H9 (cell line): ENCODE data around the gene CFH. TPM values are rescaled to one million over a fixed set of nuclear protein-coding genes. Genes with fewer than 3 reads are reported as not detected.

Experiments
- DNase-seq: peaks from one replicate; pipeline ENCODE4 v3.0.0-alpha.2; 2017
- H2AFZ ChIP-seq: one replicate; pipeline ENCODE4 v1.6.1; 2013; ENCODE audit warnings: mild to moderate bottlenecking, low read length, control low read depth, moderate library complexity
- H2AK5ac ChIP-seq: 2 replicates; pipeline ENCODE4 v1.6.1; 2013; ENCODE audit warnings: low read length, control low read depth, mixed read lengths; ENCODE audit not compliant: insufficient read length
- H2BK120ac ChIP-seq: one replicate; pipeline ENCODE4 v1.6.1; 2013; ENCODE audit warnings: low read depth, mild to moderate bottlenecking, low read length, control low read depth, inconsistent platforms; ENCODE audit not compliant: poor library complexity, severe bottlenecking
- H2BK12ac ChIP-seq: 2 replicates; pipeline ENCODE4 v1.6.1; 2013; ENCODE audit warnings: low read length, control low read depth, mixed read lengths, low read depth; ENCODE audit not compliant: insufficient read length
- H2BK15ac ChIP-seq: 2 replicates; pipeline ENCODE4 v1.6.1; 2013; ENCODE audit warnings: low read depth, low read length, control low read depth
- H2BK20ac ChIP-seq: one replicate; pipeline ENCODE4 v1.6.1; 2013; ENCODE audit warnings: low read depth, mild to moderate bottlenecking, low read length, control low read depth, inconsistent platforms; ENCODE audit not compliant: poor library complexity, severe bottlenecking
- H2BK5ac ChIP-seq: 2 replicates; pipeline ENCODE4 v1.6.1; 2013; ENCODE audit warnings: low read length, control low read depth, mixed read lengths; ENCODE audit not compliant: insufficient read length
- H3K14ac ChIP-seq: 2 replicates; pipeline ENCODE4 v1.6.1; 2013; ENCODE audit warnings: low read length, control low read depth; ENCODE audit not compliant: insufficient read depth
- H3K18ac ChIP-seq: 2 replicates; pipeline ENCODE4 v1.6.1; 2013; ENCODE audit warnings: low read depth, mild to moderate bottlenecking, mixed read lengths, low read length, control low read depth; ENCODE audit not compliant: insufficient read length
- H3K23ac ChIP-seq: 2 replicates; pipeline ENCODE4 v1.6.1; 2013; ENCODE audit warnings: low read length, control low read depth, mixed read lengths, low read depth; ENCODE audit not compliant: insufficient read length
- H3K23me2 ChIP-seq: 2 replicates; pipeline ENCODE4 v1.6.1; 2013; ENCODE audit warnings: low read depth, mild to moderate bottlenecking, mixed read lengths, low read length, control low read depth; ENCODE audit not compliant: insufficient read length, poor library complexity, severe bottlenecking
- H3K27ac ChIP-seq: 2 replicates; pipeline ENCODE4 v1.5.1; 2013; ENCODE audit warnings: low read length, control low read depth, mixed read lengths, low read depth; ENCODE audit not compliant: insufficient read length
- H3K27me3 ChIP-seq: 2 replicates; pipeline ENCODE4 v1.6.1; 2013; ENCODE audit warnings: low read length, control low read depth, inconsistent platforms; ENCODE audit not compliant: insufficient read depth
- H3K4ac ChIP-seq: 2 replicates; pipeline ENCODE4 v1.6.1; 2013; ENCODE audit warnings: low read depth, mild to moderate bottlenecking, control low read depth, inconsistent platforms, low read length, moderate library complexity
- H3K4me1 ChIP-seq: 2 replicates; pipeline ENCODE4 v1.6.1; 2013; ENCODE audit warnings: low read length, control low read depth, inconsistent platforms; ENCODE audit not compliant: insufficient read depth
- H3K4me2 ChIP-seq: 2 replicates; pipeline ENCODE4 v1.6.1; 2013; ENCODE audit warnings: low read length, control low read depth, mixed read lengths; ENCODE audit not compliant: insufficient read length, insufficient read depth
- H3K56ac ChIP-seq: 2 replicates; pipeline ENCODE4 v1.6.1; 2013; ENCODE audit warnings: low read depth, mild to moderate bottlenecking, mixed read lengths, low read length, control low read depth; ENCODE audit not compliant: insufficient read length
- H3K79me1 ChIP-seq: 2 replicates; pipeline ENCODE4 v1.6.1; 2013; ENCODE audit warnings: low read depth, mild to moderate bottlenecking, moderate library complexity, low read length, control low read depth, inconsistent platforms; ENCODE audit not compliant: insufficient read depth, poor library complexity, severe bottlenecking
- H3K79me2 ChIP-seq: 2 replicates; pipeline ENCODE4 v1.6.1; 2013; ENCODE audit warnings: low read length, control low read depth, inconsistent platforms; ENCODE audit not compliant: insufficient read depth
- H3K9ac ChIP-seq: 2 replicates; pipeline ENCODE4 v1.6.1; 2013; ENCODE audit warnings: low read length, control low read depth, mixed read lengths; ENCODE audit not compliant: insufficient read length; ENCODE audit errors: extremely low read depth
- H3K9me3 ChIP-seq: one replicate; pipeline ENCODE4 v1.6.1; 2013; ENCODE audit warnings: low read depth, low read length, inconsistent platforms; ENCODE audit not compliant: control insufficient read depth
- H3T11ph ChIP-seq: one replicate; pipeline ENCODE4 v1.6.1; 2013; ENCODE audit warnings: mild to moderate bottlenecking, low read length, control low read depth, inconsistent platforms
- H4K20me1 ChIP-seq: one replicate; pipeline ENCODE4 v1.6.1; 2013; ENCODE audit not compliant: control insufficient read depth, insufficient read length, insufficient read depth
- H4K5ac ChIP-seq: 2 replicates; pipeline ENCODE4 v1.6.1; 2013; ENCODE audit warnings: low read depth, mild to moderate bottlenecking, mixed read lengths, low read length, control low read depth; ENCODE audit not compliant: insufficient read length
- H4K8ac ChIP-seq: replicated peaks from 2 replicates; pipeline ENCODE4 v1.6.1; 2013; ENCODE audit warnings: low read length, control low read depth, mixed read lengths, low read depth; ENCODE audit not compliant: insufficient read length
- H4K91ac ChIP-seq: 2 replicates; pipeline ENCODE4 v1.6.1; 2013; ENCODE audit warnings: low read depth, mild to moderate bottlenecking, moderate library complexity, mixed read lengths, low read length, control low read depth; ENCODE audit not compliant: insufficient read length
- H3K27ac Mint-ChIP-seq, 3 experiments: 2 replicates in 2 of 3; 3 replicates in 1 of 3; pipeline ENCODE4 v1.8.0; 2020 to 2021; ENCODE audit warnings: mixed read lengths in 3 of 3, mild to moderate bottlenecking in 1 of 3, moderate library complexity in 1 of 3
- H3K27me3 Mint-ChIP-seq: 2 replicates; pipeline ENCODE4 v1.8.0; 2021; ENCODE audit warnings: low read depth, mild to moderate bottlenecking, moderate library complexity, mixed read lengths
- H3K36me3 Mint-ChIP-seq, 3 experiments: 2 replicates in 2 of 3; 3 replicates in 1 of 3; pipeline ENCODE4 v1.8.0; 2020 to 2021; ENCODE audit warnings: low read depth in 3 of 3, mixed read lengths in 3 of 3; ENCODE audit not compliant: insufficient read depth in 1 of 3
- H3K4me1 Mint-ChIP-seq, 2 experiments: 2 replicates each; pipeline ENCODE4 v1.8.0; 2020; ENCODE audit warnings: mixed read lengths in 2 of 2
- H3K4me3 Mint-ChIP-seq, 2 experiments: 2 replicates in 1 of 2; 3 replicates in 1 of 2; pipeline ENCODE4 v1.8.0; 2020 to 2021; ENCODE audit warnings: mild to moderate bottlenecking in 2 of 2, mixed read lengths in 2 of 2, moderate library complexity in 1 of 2
- H3K9me3 Mint-ChIP-seq, 2 experiments: 2 replicates in 1 of 2; 3 replicates in 1 of 2; pipeline ENCODE4 v1.8.0; 2020; ENCODE audit warnings: mild to moderate bottlenecking in 2 of 2, mixed read lengths in 2 of 2, moderate library complexity in 1 of 2
- CTCF ChIP-seq: fragments of 200-600 bp; sonication (generic); conservative IDR thresholded peaks from 3 replicates; pipeline ENCODE4 v1.8.0; 2021; ENCODE audit warnings: antibody characterized with exemption, mild to moderate bottlenecking
- WGBS: extraction: QIAGEN DNeasy Blood & Tissue Kit; methylation state at CpG from one replicate; pipeline ENCODE4 v1.1.7; 2013; ENCODE audit warnings: missing lambda C conversion rate, low lambda C conversion rate, mixed read lengths; ENCODE audit not compliant: insufficient read length; ENCODE audit errors: extremely low coverage; 5-methylcytosine and 5-hydroxymethylcytosine counted together
- total RNA-seq: library from RNA; stranded (reverse); gene quantifications from 2 replicates; pipeline ENCODE4 v1.2.1, GENCODE V29; 2021

The CFH gene
- total RNA-seq, 1 experiment from 2014 or later, result not detected

- Histone ChIP-seq H3K14ac (no peak overlapping the region), H2BK5ac (no peak overlapping the region), H3K79me2 (no peaks in the 10 kb centered on the region), H2BK12ac (no peak overlapping the region), H3K79me1 (no peaks in the 10 kb centered on the region), H2BK15ac (no peak overlapping the region), H3K9me3 (peaks cover 4% of the 10 kb centered on the region), H3K23me2 (no peaks in the 10 kb centered on the region), H4K20me1 (no peaks in the 10 kb centered on the region), H3K4me2 (no peak overlapping the region), H3K4ac (no peak overlapping the region), H3K27ac (no peak overlapping the region), H3K56ac (no peak overlapping the region), H4K5ac (no peak overlapping the region), H3T11ph (no peak overlapping the region), H2AK5ac (no peak overlapping the region), H3K27me3 (no peaks in the 10 kb centered on the region), H3K18ac (no peak overlapping the region), H4K91ac (no peak overlapping the region), H2BK120ac (no peak overlapping the region), H2BK20ac (no peak overlapping the region), H3K9ac (no peak overlapping the region), H3K23ac (no peak overlapping the region), H2AFZ (no peak overlapping the region), H4K8ac (no peak overlapping the region), H3K4me1 (no peaks in the 10 kb centered on the region)
- H3K9me3 Mint-ChIP-seq, result peaks cover 15% of the 10 kb centered on the region in 2 experiments
- no peak for TF ChIP-seq CTCF
- no peak for DNase-seq
- peaks cover 4 to 17% (median 12%) of the 10 kb centered on the region in 3 experiments for H3K36me3 Mint-ChIP-seq
- no CpG with 5 or more reads among the region's 3 CpGs for WGBS
- no peak overlapping the region for H3K27ac Mint-ChIP-seq
- H3K27me3 Mint-ChIP-seq, result no peaks in the 10 kb centered on the region; the same call in 1 of the 2 replicates
- H3K4me3 Mint-ChIP-seq, result no peak overlapping the region
- H3K4me1 Mint-ChIP-seq, result peaks cover 0 to 3% of the 10 kb centered on the region in 2 experiments; a peak in 1 of 4 replicates
These were observed 23.0 kb upstream of the CFH start for GRCh38 chr1:196628838-196629237.
